RCC 7860 (cell line): Measurements from ENCODE around the gene MAPRE3.

Experiments
- DNase-seq: peaks from one replicate; pipeline ENCODE4 v3.0.0-alpha.2; 2015; ENCODE audit warnings: low spot score
- FAIRE-seq: peaks from 2 replicates; lab custom pipeline; 2012; peaks lifted over from hg19 to GRCh38; lab: Jason Lieb, UNC

MAPRE3 gene

GRCh38 chr2:27009716-27010115 is 39.3 kb downstream of the MAPRE3 start:
- FAIRE-seq, result no peak
- DNase-seq, result no peak

GRCh38 chr2:27010139-27010538 is 39.7 kb downstream of the MAPRE3 start:
- no peak for FAIRE-seq
- peak; percentile 27 for DNase-seq

- FAIRE-seq, result no peak
- DNase-seq, result no peak
These were observed 43.3 kb downstream of the MAPRE3 start for GRCh38 chr2:27013738-27014137.

GRCh38 chr2:27014771-27015433 is 44.5 kb downstream of the MAPRE3 start:
- DNase-seq, result no peak
- FAIRE-seq, result no peak

- FAIRE-seq (peak; percentile 22), DNase-seq (peak; percentile 36)
These were observed 46.4 kb downstream of the MAPRE3 start for GRCh38 chr2:27016801-27017325.

- DNase-seq (no peak), FAIRE-seq (no peak)
These were observed 47.7 kb downstream of the MAPRE3 start for GRCh38 chr2:27018142-27018541.

GRCh38 chr2:27019459-27019858 is 49.0 kb downstream of the MAPRE3 start:
- DNase-seq (no peak), FAIRE-seq (no peak)

GRCh38 chr2:27019931-27020855 is 49.8 kb downstream of the MAPRE3 start:
- DNase-seq (no peak), FAIRE-seq (peak; percentile 27)

GRCh38 chr2:27021253-27022049 is 51.0 kb downstream of the MAPRE3 start:
- FAIRE-seq, result peak; percentile 82
- DNase-seq, result peak; percentile 70

GRCh38 chr2:27023740-27024139 is 53.3 kb downstream of the MAPRE3 start:
- FAIRE-seq (no peak), DNase-seq (no peak)

- FAIRE-seq, result no peak
- no peak for DNase-seq
These were observed 53.8 kb downstream of the MAPRE3 start for GRCh38 chr2:27024188-27024587.

GRCh38 chr2:27024812-27025211 is 54.4 kb downstream of the MAPRE3 start:
- DNase-seq (no peak), FAIRE-seq (no peak)

- DNase-seq, result no peak
- no peak for FAIRE-seq
These were observed 54.9 kb downstream of the MAPRE3 start for GRCh38 chr2:27025281-27025800.

- DNase-seq, result no peak
- no peak for FAIRE-seq
These were observed 55.7 kb downstream of the MAPRE3 start for GRCh38 chr2:27025861-27026851.

- FAIRE-seq (no peak), DNase-seq (no peak)
These were observed 56.8 kb downstream of the MAPRE3 start for GRCh38 chr2:27027211-27027651.

- no peak for FAIRE-seq
These were observed 58.6 kb downstream of the MAPRE3 start for GRCh38 chr2:27029051-27029450.

GRCh38 chr2:27032495-27033252 is 62.2 kb downstream of the MAPRE3 start, which contains the start of gene TMEM214:
TSS of gene TMEM214 (plus strand) at chr2:27032965. CDS start at chr2:27033016, 51 bp downstream.
- FAIRE-seq (no peak), DNase-seq (peak; percentile 75)

More at GRCh38 chr2:27029051-27029450, 58.6 kb downstream of the MAPRE3 start:
- DNase-seq, result peak; percentile 28

- no peak for DNase-seq
- FAIRE-seq, result no peak
These were observed 62.9 kb downstream of the MAPRE3 start for GRCh38 chr2:27033253-27033852.
